Endodermal cell (in vitro differentiated cells): Measurements from ENCODE around the gene CRACDL. TPM values are rescaled to one million over a fixed set of nuclear protein-coding genes. Genes with fewer than 3 reads are reported as not detected.

ENCODE experiments used
- DNase-seq: peaks from one replicate; pipeline ENCODE4 v3.0.0-alpha.2; 2017
- H3K27ac ChIP-seq: 2 replicates; pipeline ENCODE4 v1.5.1; 2013; ENCODE audit warnings: mild to moderate bottlenecking, low read depth, low read length, moderate library complexity
- H3K27me3 ChIP-seq: 2 replicates; pipeline ENCODE4 v1.6.1; 2013; ENCODE audit warnings: mild to moderate bottlenecking, low read length, moderate library complexity; ENCODE audit not compliant: insufficient read depth, control insufficient read depth, poor library complexity, severe bottlenecking
- H3K36me3 ChIP-seq: 2 replicates; pipeline ENCODE4 v1.7.0; 2013; ENCODE audit warnings: mild to moderate bottlenecking, low read length, moderate library complexity; ENCODE audit not compliant: control insufficient read depth, insufficient read depth
- H3K4me1 ChIP-seq: one replicate; pipeline ENCODE4 v1.7.0; 2013; ENCODE audit warnings: low read length; ENCODE audit not compliant: control insufficient read depth, insufficient read depth
- H3K4me3 ChIP-seq: 2 replicates; pipeline ENCODE4 v1.5.1; 2013; ENCODE audit warnings: mild to moderate bottlenecking, low read length, moderate library complexity
- H3K9ac ChIP-seq: 2 replicates; pipeline ENCODE4 v1.6.1; 2013; ENCODE audit warnings: mild to moderate bottlenecking, low read length, moderate library complexity; ENCODE audit not compliant: poor library complexity, severe bottlenecking; ENCODE audit errors: extremely low read depth
- H3K9me3 ChIP-seq: 2 replicates; pipeline ENCODE4 v1.6.1; 2013; ENCODE audit warnings: mild to moderate bottlenecking, low read length, moderate library complexity; ENCODE audit not compliant: control insufficient read depth
- H3K27ac Mint-ChIP-seq: 2 replicates; pipeline ENCODE4 v1.8.0; 2020; ENCODE audit warnings: mixed read lengths
- H3K27me3 Mint-ChIP-seq: 2 replicates; pipeline ENCODE4 v1.8.0; 2021; ENCODE audit warnings: mild to moderate bottlenecking, mixed read lengths; ENCODE audit not compliant: insufficient read depth
- H3K36me3 Mint-ChIP-seq: 2 replicates; pipeline ENCODE4 v1.8.0; 2020; ENCODE audit warnings: low read depth, mixed read lengths
- H3K4me1 Mint-ChIP-seq: 2 replicates; pipeline ENCODE4 v1.8.0; 2020; ENCODE audit warnings: mixed read lengths
- H3K4me3 Mint-ChIP-seq: 2 replicates; pipeline ENCODE4 v1.8.0; 2020; ENCODE audit warnings: mild to moderate bottlenecking, moderate library complexity, mixed read lengths
- H3K9me3 Mint-ChIP-seq: 2 replicates; pipeline ENCODE4 v1.8.0; 2020; ENCODE audit warnings: mild to moderate bottlenecking, mixed read lengths
- WGBS, 2 experiments: methylation state at CpG; one replicate each; pipeline versions ENCODE4 v1.1.5 to v1.1.7; 2013; ENCODE audit warnings: missing lambda C conversion rate in 2 of 2, mixed read lengths in 1 of 2; ENCODE audit not compliant: insufficient coverage in 1 of 2, insufficient read length in 1 of 2; 5-methylcytosine and 5-hydroxymethylcytosine counted together
- total RNA-seq, 2 donors: library from RNA; stranded (reverse); fragmentation: NEBNext Ultra II Directional in 1 of 2; extraction: Animal tissue kit (Norgen Biotek cat#: 25700) in 1 of 2; gene quantifications; 2 replicates in 1 of 2; 3 replicates in 1 of 2; pipeline ENCODE4 v1.2.1, GENCODE V29; 2021
- TF ChIP-seq, protein P1 (sequence below): fragments of 200-600 bp; sonication (generic); conservative IDR thresholded peaks from 2 replicates; pipeline ENCODE4 v1.5.0; 2021; ENCODE audit warnings: antibody characterized with exemption, mild to moderate bottlenecking

The CRACDL gene
- total RNA-seq, 2 donors from 2014 or later = 0.26 to 0.31 TPM

GRCh38 chr2:98808546-98808945 is 127.5 kb downstream of the CRACDL start:
- Mint-ChIP-seq H3K4me3 (no peak overlapping the region), H3K27me3 (peaks cover 7% of the 10 kb centered on the region), H3K36me3 (no peaks in the 10 kb centered on the region), H3K4me1 (peaks cover 7% of the 10 kb centered on the region), H3K27ac (no peak overlapping the region), H3K9me3 (no peaks in the 10 kb centered on the region)
- Histone ChIP-seq H3K36me3 (no peaks in the 10 kb centered on the region), H3K9ac (no peak overlapping the region), H3K27me3 (no peaks in the 10 kb centered on the region), H3K4me3 (no peak overlapping the region), H3K27ac (no peak overlapping the region), H3K9me3 (no peaks in the 10 kb centered on the region), H3K4me1 (no peaks in the 10 kb centered on the region)
- whole genome bisulfite sequencing, 2 experiments = 89 to 100% methylated on average over 3 of the region's 3 CpGs
- no peak for DNase-seq
- TF ChIP-seq, protein P1, sequence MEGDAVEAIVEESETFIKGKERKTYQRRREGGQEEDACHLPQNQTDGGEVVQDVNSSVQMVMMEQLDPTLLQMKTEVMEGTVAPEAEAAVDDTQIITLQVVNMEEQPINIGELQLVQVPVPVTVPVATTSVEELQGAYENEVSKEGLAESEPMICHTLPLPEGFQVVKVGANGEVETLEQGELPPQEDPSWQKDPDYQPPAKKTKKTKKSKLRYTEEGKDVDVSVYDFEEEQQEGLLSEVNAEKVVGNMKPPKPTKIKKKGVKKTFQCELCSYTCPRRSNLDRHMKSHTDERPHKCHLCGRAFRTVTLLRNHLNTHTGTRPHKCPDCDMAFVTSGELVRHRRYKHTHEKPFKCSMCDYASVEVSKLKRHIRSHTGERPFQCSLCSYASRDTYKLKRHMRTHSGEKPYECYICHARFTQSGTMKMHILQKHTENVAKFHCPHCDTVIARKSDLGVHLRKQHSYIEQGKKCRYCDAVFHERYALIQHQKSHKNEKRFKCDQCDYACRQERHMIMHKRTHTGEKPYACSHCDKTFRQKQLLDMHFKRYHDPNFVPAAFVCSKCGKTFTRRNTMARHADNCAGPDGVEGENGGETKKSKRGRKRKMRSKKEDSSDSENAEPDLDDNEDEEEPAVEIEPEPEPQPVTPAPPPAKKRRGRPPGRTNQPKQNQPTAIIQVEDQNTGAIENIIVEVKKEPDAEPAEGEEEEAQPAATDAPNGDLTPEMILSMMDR = no peak

GRCh38 chr2:98807929-98808328 is 128.1 kb downstream of the CRACDL start:
- peaks cover 7% of the 10 kb centered on the region for H3K4me1 Mint-ChIP-seq
- WGBS, 2 experiments = 86 to 95% methylated on average over 9 of the region's 9 CpGs
- H3K27ac Mint-ChIP-seq = no peak overlapping the region
- no peak for DNase-seq
- Histone ChIP-seq H3K9ac (no peak overlapping the region), H3K9me3 (no peaks in the 10 kb centered on the region), H3K27ac (no peak overlapping the region), H3K4me1 (no peaks in the 10 kb centered on the region), H3K27me3 (no peaks in the 10 kb centered on the region), H3K4me3 (no peak overlapping the region), H3K36me3 (no peaks in the 10 kb centered on the region)
- H3K4me3 Mint-ChIP-seq = no peak overlapping the region
- TF ChIP-seq, protein P1 = no peak
- H3K27me3 Mint-ChIP-seq = peaks cover 7% of the 10 kb centered on the region
- no peaks in the 10 kb centered on the region for H3K9me3 Mint-ChIP-seq
- no peaks in the 10 kb centered on the region for H3K36me3 Mint-ChIP-seq

- no peak overlapping the region for H3K27ac Mint-ChIP-seq
- DNase-seq = no peak
- no peak overlapping the region for H3K4me3 Mint-ChIP-seq
- Histone ChIP-seq H3K4me3 (no peak overlapping the region), H3K36me3 (no peaks in the 10 kb centered on the region), H3K27me3 (no peaks in the 10 kb centered on the region), H3K4me1 (no peaks in the 10 kb centered on the region), H3K27ac (no peak overlapping the region), H3K9ac (no peak overlapping the region), H3K9me3 (no peaks in the 10 kb centered on the region)
- H3K9me3 Mint-ChIP-seq = no peaks in the 10 kb centered on the region
- WGBS, 2 experiments = 98% methylated on average over 3 of the region's 3 CpGs; no CpG with 5 or more reads in 1 of the 2 experiments
- peaks cover 7% of the 10 kb centered on the region for H3K27me3 Mint-ChIP-seq
- no peaks in the 10 kb centered on the region for H3K36me3 Mint-ChIP-seq
- TF ChIP-seq, protein P1 = no peak
- H3K4me1 Mint-ChIP-seq = peaks cover 7% of the 10 kb centered on the region
Observed at GRCh38 chr2:98807221-98807620, 128.8 kb downstream of the CRACDL start.
